H1 (cell line): ENCODE measurements around the gene ALDOC. TPM values are rescaled to one million over a fixed set of nuclear protein-coding genes. Genes with fewer than 3 reads are reported as not detected.

Experiments used
- POLR2A ChIP-seq, 2 experiments: IDR thresholded peaks; 1 replicate in 1 of 2; 2 replicates in 1 of 2; pipeline ENCODE4 v1.6.1; 2011; ENCODE audit warnings: low read depth in 2 of 2, low read length in 2 of 2, mild to moderate bottlenecking in 2 of 2; ENCODE audit errors: control extremely low read depth in 1 of 2
- RBBP5 ChIP-seq: IDR thresholded peaks from 2 replicates; pipeline ENCODE4 v1.7.1; 2012; ENCODE audit warnings: low read depth, mild to moderate bottlenecking, inconsistent platforms, low read length, moderate library complexity, borderline replicate concordance
- RXRA ChIP-seq: IDR thresholded peaks from 2 replicates; pipeline ENCODE4 v1.6.1; 2011; ENCODE audit warnings: low read depth, mild to moderate bottlenecking, low read length, moderate library complexity; ENCODE audit not compliant: insufficient read depth
- SIN3A ChIP-seq, 2 experiments: IDR thresholded peaks in 1 of 2; conservative IDR thresholded peaks in 1 of 2; 2 replicates each; pipeline ENCODE4 v1.6.1; 2011 to 2012; ENCODE audit warnings: low read length in 2 of 2, improper control_type of control experiment in 1 of 2, low read depth in 1 of 2, mild to moderate bottlenecking in 1 of 2
- TAF7 ChIP-seq: optimal IDR thresholded peaks from 2 replicates; pipeline ENCODE3; 2011; ENCODE audit warnings: low read depth, mild to moderate bottlenecking, inconsistent platforms, low read length, moderate library complexity, borderline replicate concordance
- TBP ChIP-seq: IDR thresholded peaks from 2 replicates; pipeline ENCODE4 v1.6.1; 2011; ENCODE audit warnings: low read depth, low read length, improper control_type of control experiment
- polyA plus RNA-seq, 7 experiments: library from polyadenylated mRNA; depleted of rRNA in 3 of 7; stranded (reverse) in 5 of 7; unstranded in 2 of 7; fragments of >200 nt in 5 of 7; fragments of 200-250 nt in 2 of 7; gene quantifications; 1 replicate in 5 of 7; 2 replicates in 1 of 7; 4 replicates in 1 of 7; pipeline versions ENCODE4 v1.2.1 to v1.2.3, GENCODE V29; 2011 to 2013; ENCODE audit warnings: missing spikeins in 2 of 7, mixed read lengths in 2 of 7
- total RNA-seq: library from RNA; stranded (reverse); fragmentation: NEBNext Ultra II Directional; extraction: Animal tissue kit (Norgen Biotek cat#: 25700); gene quantifications from 2 replicates; pipeline ENCODE4 v1.2.1, GENCODE V29; 2021

Gene ALDOC
- total and polyA plus RNA-seq, 2 of the 8 experiments (the other 6 are each of a cell fraction or from before 2014, with no cell fraction given) = 51.6 to 103 TPM

DNA sequence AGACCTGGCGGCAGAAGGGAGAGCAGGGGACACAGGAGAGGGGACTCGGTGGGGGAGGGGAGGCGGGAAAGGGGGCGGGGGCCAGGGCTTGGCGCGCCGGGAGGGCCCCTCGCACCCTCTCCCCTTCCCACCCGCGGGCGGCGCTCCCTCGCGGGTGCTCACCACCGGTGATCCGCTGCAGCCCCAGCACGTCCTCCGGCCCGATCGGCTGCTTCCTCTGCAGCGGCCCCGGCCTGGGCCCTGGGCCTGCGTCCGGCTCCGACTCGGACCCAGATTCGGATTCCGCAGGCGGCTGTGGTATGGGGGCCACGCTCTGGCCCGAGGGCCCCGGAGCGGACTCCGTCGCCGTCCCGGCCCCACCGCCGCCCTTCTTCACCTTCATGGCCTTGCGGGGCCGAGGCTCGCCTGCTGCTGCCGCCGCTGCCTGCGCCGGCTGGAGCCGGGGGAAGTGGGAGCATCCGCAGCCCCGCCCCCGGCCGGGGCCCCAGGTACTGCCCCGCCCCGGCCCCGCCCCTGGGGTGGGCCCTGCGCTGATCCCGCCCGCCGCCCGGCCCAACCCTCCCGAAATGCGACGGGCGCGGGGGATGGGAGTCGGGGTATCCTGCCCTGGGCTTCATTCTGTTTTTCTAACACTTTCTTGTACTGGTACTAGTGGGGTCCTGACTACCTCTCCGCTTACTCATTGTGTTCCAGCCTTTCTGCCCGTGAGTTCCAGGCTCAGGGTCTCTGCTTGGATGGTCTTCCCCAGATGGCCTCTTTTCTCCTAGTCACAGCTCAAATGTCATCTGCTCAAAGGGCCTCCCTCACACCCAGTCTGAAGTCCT, 24.3 kb downstream of the ALDOC start, which contains the start of gene UNC119 (continued):
- peak; percentile 68 for TF ChIP-seq TAF7
- peak; percentile 23 to 47; a peak in 1 of 4 replicates for TF ChIP-seq SIN3A (conservative IDR thresholded peaks at IDR 0.05 in 1 of 2, IDR thresholded peaks at IDR 0.05 in 1 of 2; ENCODE audit: low read depth in 1 of 2, low read length in 2 of 2)
- TF ChIP-seq POLR2A (IDR thresholded peaks at IDR 0.05; ENCODE audit: control extremely low read depth in 1 of 2, low read depth in 2 of 2, low read length in 2 of 2) = peak in 1 of 2 experiments; percentile 69; a peak in 2 of 3 replicates
- no peak for TF ChIP-seq RXRA
- TF ChIP-seq RBBP5 = 0 out of 2 replicates have a peak, but pooled peaks have one; percentile 66
- peak; percentile 52; the same call in 1 of the 2 replicates for TF ChIP-seq TBP
- TF ChIP-seq, all 59 proteins: peak for 11
